Smooth muscle cell (in vitro differentiated cells): Measurements from ENCODE around the gene DAB2IP. TPM values are rescaled to one million over a fixed set of nuclear protein-coding genes. Genes with fewer than 3 reads are reported as not detected.

Source experiments
- DNase-seq: peaks from one replicate; lab custom pipeline; 2025; ENCODE audit not compliant: unreplicated experiment; lab: John Stamatoyannopoulos, UW
- H2AFZ ChIP-seq: fragments of 200-600 bp; sonication (generic); 2 replicates; pipeline ENCODE4 v1.6.0; 2016; ENCODE audit warnings: antibody characterized with exemption, low read depth, mild to moderate bottlenecking
- H3F3A ChIP-seq: fragments of 200-600 bp; sonication (generic); 2 replicates; pipeline ENCODE4 v1.6.0; 2017; ENCODE audit warnings: antibody characterized with exemption, low read depth
- H3K27ac ChIP-seq: fragments of 200-600 bp; sonication (generic); 2 replicates; pipeline ENCODE4 v1.5.1; 2016; ENCODE audit warnings: low read depth, mild to moderate bottlenecking
- H3K27me3 ChIP-seq: fragments of 200-600 bp; sonication (generic); 2 replicates; pipeline ENCODE4 v1.6.1; 2016; ENCODE audit warnings: low read depth, mild to moderate bottlenecking
- H3K36me3 ChIP-seq: fragments of 200-600 bp; sonication (generic); 2 replicates; pipeline ENCODE4 v1.5.1; 2016; ENCODE audit warnings: low read depth
- H3K4me1 ChIP-seq: fragments of 200-600 bp; sonication (generic); 2 replicates; pipeline ENCODE4 v1.5.1; 2016; ENCODE audit warnings: low read depth
- H3K4me2 ChIP-seq: fragments of 200-600 bp; sonication (generic); 2 replicates; pipeline ENCODE4 v1.6.0; 2016; ENCODE audit warnings: mild to moderate bottlenecking
- H3K4me3 ChIP-seq: fragments of 200-600 bp; sonication (generic); 2 replicates; pipeline ENCODE4 v1.5.1; 2016; ENCODE audit warnings: mild to moderate bottlenecking
- H3K79me2 ChIP-seq: fragments of 200-600 bp; sonication (generic); 2 replicates; pipeline ENCODE4 v1.6.0; 2016; ENCODE audit warnings: low read depth, mild to moderate bottlenecking
- H3K9ac ChIP-seq: fragments of 200-600 bp; sonication (generic); 2 replicates; pipeline ENCODE4 v1.6.0; 2016; ENCODE audit warnings: low read depth
- H3K9me3 ChIP-seq: fragments of 200-600 bp; sonication (generic); replicated peaks from 2 replicates; pipeline ENCODE4 v1.5.1; 2016; ENCODE audit warnings: low read depth
- H4K20me1 ChIP-seq: fragments of 200-600 bp; sonication (generic); 2 replicates; pipeline ENCODE4 v1.6.0; 2016; ENCODE audit warnings: low read depth
- CTCF ChIP-seq: fragments of 200-600 bp; sonication (generic); IDR thresholded peaks from 2 replicates; pipeline ENCODE4 v1.5.1; 2017; ENCODE audit warnings: borderline replicate concordance, mild to moderate bottlenecking, antibody characterized with exemption; ENCODE audit not compliant: insufficient read depth, poor library complexity, severe bottlenecking
- WGBS: methylation state at CpG from one replicate; pipeline ENCODE4 v1.1.7; 2016; ENCODE audit warnings: low lambda C conversion rate; 5-methylcytosine and 5-hydroxymethylcytosine counted together
- polyA plus RNA-seq: library from polyadenylated mRNA; unstranded; fragments of >200 nt; fragmentation: Nextera tagmentation; extraction: Ambion mirVana; gene quantifications from 2 replicates; pipeline ENCODE4 v1.2.1, GENCODE V29; 2016
- total RNA-seq: library from RNA; depleted of rRNA; stranded (reverse); fragments of >200 nt; gene quantifications from 2 replicates; pipeline ENCODE4 v1.2.3, GENCODE V29; 2014

Gene DAB2IP
- total and polyA plus RNA-seq, 2 experiments from 2014 or later = 10.4 to 15.5 TPM

- Histone ChIP-seq H3K79me2 (peaks cover 32% of the 10 kb centered on the region), H4K20me1 (peaks cover 36% of the 10 kb centered on the region), H3K4me2 (peak overlapping the region; percentile 99), H2AFZ (no peak overlapping the region), H3K4me1 (peaks cover 23% of the 10 kb centered on the region), H3K9ac (no peak overlapping the region), H3K4me3 (peak overlapping the region; percentile 75), H3K27me3 (no peaks in the 10 kb centered on the region), H3F3A (peaks cover 3% of the 10 kb centered on the region), H3K36me3 (no peaks in the 10 kb centered on the region), H3K27ac (peak overlapping the region; percentile 3), H3K9me3 (no peaks in the 10 kb centered on the region)
- WGBS = 20% methylated on average over 12 of the region's 15 CpGs
- peak; percentile 81 for DNase-seq
- no peak for TF ChIP-seq CTCF
Measured at GRCh38 chr9:121650217-121651007, 1.0 kb upstream of the DAB2IP start.

- H3K27ac ChIP-seq = no peak overlapping the region
- H3K4me1 ChIP-seq = peaks cover 23% of the 10 kb centered on the region
- H3K4me3 ChIP-seq = peak overlapping the region; percentile 75
- H3K9me3 ChIP-seq = no peaks in the 10 kb centered on the region
- H2AFZ ChIP-seq = no peak overlapping the region
- DNase-seq = no peak
- H3K9ac ChIP-seq = no peak overlapping the region
- no peaks in the 10 kb centered on the region for H3K27me3 ChIP-seq
- no peak for TF ChIP-seq CTCF
- H3K36me3 ChIP-seq = no peaks in the 10 kb centered on the region
- H3F3A ChIP-seq = peaks cover 3% of the 10 kb centered on the region
- peaks cover 36% of the 10 kb centered on the region for H3K79me2 ChIP-seq
- peak overlapping the region; percentile 99 for H3K4me2 ChIP-seq
- peaks cover 39% of the 10 kb centered on the region for H4K20me1 ChIP-seq
- 14% methylated on average over 9 of the region's 9 CpGs for WGBS
Measured at GRCh38 chr9:121651008-121651294, 483 bp upstream of the DAB2IP start.

GRCh38 chr9:121652021-121652837, 795 bp downstream of the DAB2IP start:
- H3K9ac ChIP-seq = peak overlapping the region; percentile 55
- no peak for TF ChIP-seq CTCF
- H4K20me1 ChIP-seq = peaks cover 50% of the 10 kb centered on the region
- H3K79me2 ChIP-seq = peaks cover 48% of the 10 kb centered on the region
- H3K27me3 ChIP-seq = no peaks in the 10 kb centered on the region
- peak overlapping the region; percentile 56 for H2AFZ ChIP-seq
- DNase-seq = no peak
- peaks cover 23% of the 10 kb centered on the region for H3K4me1 ChIP-seq
- no peak overlapping the region for H3K27ac ChIP-seq
- H3K4me2 ChIP-seq = peak overlapping the region; percentile 99
- no peaks in the 10 kb centered on the region for H3K36me3 ChIP-seq
- no peaks in the 10 kb centered on the region for H3K9me3 ChIP-seq
- H3K4me3 ChIP-seq = peak overlapping the region; percentile 75
- WGBS = 3% methylated on average over 28 of the region's 29 CpGs
- H3F3A ChIP-seq = peaks cover 3% of the 10 kb centered on the region
